PC-9 (cell line): Measurements from ENCODE around the gene AP1G2. TPM values are rescaled to one million over a fixed set of nuclear protein-coding genes. Genes with fewer than 3 reads are reported as not detected.

Source experiments
- BruUV-seq: library from RNA; stranded (reverse); fragments of 400-500 nt; replicated peaks from 2 replicates; lab custom pipeline; 2021; lab: Mats Ljungman, UMichigan
- CTCF ChIA-PET: fragments of 300-600 bp; sonication (Branson Sonifier 250); formaldehyde crosslinking; loops from one replicate; lab custom pipeline; 2022; ENCODE audit warnings: antibody characterized with exemption; lab: Charles Lee
- POLR2A ChIA-PET: fragments of 300-600 bp; sonication (Branson Sonifier 250); formaldehyde crosslinking; loops from one replicate; lab custom pipeline; 2022; ENCODE audit warnings: antibody characterized with exemption; ENCODE audit not compliant: unreplicated experiment; lab: Charles Lee
- DNase-seq, 2 experiments: peaks; one replicate each; pipeline versions ENCODE4 v3.0.0 to v3.0.0-alpha.2; 2015 to 2022; ENCODE audit warnings: mixed read lengths in 1 of 2
- H2AFZ ChIP-seq: fragments of 200-600 bp; sonication (generic); 2 replicates; pipeline ENCODE4 v1.8.1; 2017; ENCODE audit warnings: antibody characterized with exemption
- H3F3A ChIP-seq: fragments of 200-600 bp; sonication (generic); 2 replicates; pipeline ENCODE4 v1.8.1; 2017; ENCODE audit warnings: antibody characterized with exemption, mild to moderate bottlenecking, low read depth; ENCODE audit not compliant: insufficient read depth
- H3K27ac ChIP-seq: fragments of 200-600 bp; sonication (generic); 2 replicates; pipeline ENCODE4 v1.6.1; 2016; ENCODE audit warnings: mixed run types
- H3K27me3 ChIP-seq: fragments of 200-600 bp; sonication (generic); 2 replicates; pipeline ENCODE4 v1.6.1; 2016; ENCODE audit warnings: low read depth, mixed run types; ENCODE audit not compliant: insufficient read depth
- H3K36me3 ChIP-seq: fragments of 200-600 bp; sonication (generic); 2 replicates; pipeline ENCODE4 v1.6.1; 2016; ENCODE audit warnings: low read depth, mixed run types
- H3K4me1 ChIP-seq: fragments of 200-600 bp; sonication (generic); replicated peaks from 2 replicates; pipeline ENCODE4 v1.6.1; 2016; ENCODE audit warnings: mixed run types; ENCODE audit not compliant: insufficient read depth
- H3K4me2 ChIP-seq: fragments of 200-600 bp; sonication (generic); 2 replicates; pipeline ENCODE4 v1.6.1; 2017; ENCODE audit warnings: mixed run types
- H3K4me3 ChIP-seq: fragments of 200-600 bp; sonication (generic); 2 replicates; pipeline ENCODE4 v1.6.1; 2016; ENCODE audit warnings: mixed run types
- H3K79me2 ChIP-seq: fragments of 200-600 bp; sonication (generic); 2 replicates; pipeline ENCODE4 v1.6.1; 2017; ENCODE audit warnings: low read depth, mixed run types
- H3K9me2 ChIP-seq: fragments of 200-600 bp; sonication (generic); 2 replicates; pipeline ENCODE4 v1.8.1; 2017; ENCODE audit warnings: mild to moderate bottlenecking; ENCODE audit not compliant: insufficient read depth
- H3K9me3 ChIP-seq: fragments of 200-600 bp; sonication (generic); 2 replicates; pipeline ENCODE4 v1.8.1; 2016; ENCODE audit warnings: low read depth; ENCODE audit not compliant: insufficient read depth
- H4K20me1 ChIP-seq: fragments of 200-600 bp; sonication (generic); 2 replicates; pipeline ENCODE4 v1.8.1; 2017; ENCODE audit not compliant: insufficient read depth
- CTCF ChIP-seq: fragments of 200-600 bp; sonication (generic); conservative IDR thresholded peaks from 2 replicates; pipeline ENCODE4 v1.6.1; 2017; ENCODE audit warnings: mixed run types, antibody characterized with exemption, mild to moderate bottlenecking, moderate library complexity
- EZH2 ChIP-seq: fragments of 200-600 bp; sonication (generic); IDR thresholded peaks from 2 replicates; pipeline ENCODE4 v1.8.0; 2017; ENCODE audit warnings: antibody characterized with exemption, low read depth
- intact Hi-C: fragments of 100-400 bp; cut with micrococcal nuclease; formaldehyde crosslinking; loops from one replicate; pipeline ENCODE4 v1.10.0; 2022; ENCODE audit not compliant: unreplicated experiment
- total RNA-seq: library from RNA; stranded (reverse); gene quantifications from 2 replicates; pipeline ENCODE4 v1.2.3, GENCODE V29; 2021

The AP1G2 gene
- total RNA-seq, 1 experiment from 2014 or later, result 128 TPM

- no peaks in the 10 kb centered on the region for H4K20me1 ChIP-seq
- TF ChIP-seq CTCF (peak; percentile 80), EZH2 (no peak)
- ChIA-PET CTCF (no interaction called here), POLR2A (no interaction called here)
- no peaks in the 10 kb centered on the region for H3K4me1 ChIP-seq
- intact Hi-C loops, result no loop called here
- no peak for DNase-seq
- no peaks in the 10 kb centered on the region for H3K79me2 ChIP-seq
- no peak overlapping the region for H2AFZ ChIP-seq
- no TSS peak for BruUV-seq
- H3K27me3 ChIP-seq, result no peaks in the 10 kb centered on the region
- H3K27ac ChIP-seq, result no peak overlapping the region
- no peak overlapping the region for H3K4me3 ChIP-seq
- H3K9me2 ChIP-seq, result no peaks in the 10 kb centered on the region
- H3K36me3 ChIP-seq, result no peaks in the 10 kb centered on the region
- H3K4me2 ChIP-seq, result no peak overlapping the region
- H3K9me3 ChIP-seq, result no peaks in the 10 kb centered on the region
- H3F3A ChIP-seq, result no peaks in the 10 kb centered on the region
Measured at GRCh38 chr14:23539248-23540140, 28.1 kb downstream of the AP1G2 start.

GRCh38 chr14:23538785-23539184, 28.8 kb downstream of the AP1G2 start:
- ChIA-PET CTCF (interaction anchor here (0.6 kb wide), 1 partner anchor 400 kb away, joined by 3 read pairs; no protein-coding TSS in a partner anchor), POLR2A (no interaction called here)
- H4K20me1 ChIP-seq, result no peaks in the 10 kb centered on the region
- no TSS peak for BruUV-seq
- H3K79me2 ChIP-seq, result no peaks in the 10 kb centered on the region
- intact Hi-C loops, result no loop called here
- no peak overlapping the region for H3K27ac ChIP-seq
- H3K4me1 ChIP-seq, result no peaks in the 10 kb centered on the region
- H3K9me3 ChIP-seq, result no peaks in the 10 kb centered on the region
- H3K9me2 ChIP-seq, result no peaks in the 10 kb centered on the region
- H3K4me3 ChIP-seq, result no peak overlapping the region
- no peak overlapping the region for H3K4me2 ChIP-seq
- no peaks in the 10 kb centered on the region for H3K27me3 ChIP-seq
- H3K36me3 ChIP-seq, result no peaks in the 10 kb centered on the region
- TF ChIP-seq EZH2 (no peak), CTCF (no peak)
- DNase-seq, result no peak
- H2AFZ ChIP-seq, result no peak overlapping the region
- no peaks in the 10 kb centered on the region for H3F3A ChIP-seq

GRCh38 chr14:23538050-23538718, 29.4 kb downstream of the AP1G2 start:
- Histone ChIP-seq H4K20me1 (no peaks in the 10 kb centered on the region), H3K4me3 (no peak overlapping the region), H2AFZ (no peak overlapping the region), H3K4me1 (no peaks in the 10 kb centered on the region), H3F3A (no peaks in the 10 kb centered on the region), H3K4me2 (no peak overlapping the region), H3K9me3 (no peaks in the 10 kb centered on the region), H3K79me2 (no peaks in the 10 kb centered on the region), H3K9me2 (no peaks in the 10 kb centered on the region), H3K27me3 (no peaks in the 10 kb centered on the region), H3K36me3 (no peaks in the 10 kb centered on the region), H3K27ac (no peak overlapping the region)
- TF ChIP-seq CTCF (no peak), EZH2 (no peak)
- intact Hi-C loops, result no loop called here
- CTCF ChIA-PET, result interaction anchor here (0.6 kb wide), 1 partner anchor 399 kb away, joined by 3 read pairs; no protein-coding TSS in a partner anchor
- no TSS peak for BruUV-seq
- POLR2A ChIA-PET, result no interaction called here
- DNase-seq, result no peak
